CD14-positive monocyte (primary cell): Measurements from ENCODE around the gene MACROH2A2. TPM values are rescaled to one million over a fixed set of nuclear protein-coding genes. Genes with fewer than 3 reads are reported as not detected.

Experiments used
- DNase-seq, 3 donors: peaks; one replicate each; pipeline ENCODE4 v3.0.0-alpha.2; 2011 to 2022
- H2AFZ ChIP-seq: 2 replicates; pipeline ENCODE4 v1.6.0; 2012; ENCODE audit warnings: mild to moderate bottlenecking, low read depth, low read length, inconsistent platforms; ENCODE audit not compliant: insufficient read depth, poor library complexity, severe bottlenecking
- H3K27ac ChIP-seq, 2 donors: 1 replicate in 1 of 2; 2 replicates in 1 of 2; pipeline ENCODE4 v1.5.1; 2012 to 2013; ENCODE audit warnings: low read length in 2 of 2, control low read depth in 1 of 2, inconsistent platforms in 1 of 2, low read depth in 1 of 2, mild to moderate bottlenecking in 1 of 2
- H3K27me3 ChIP-seq, 2 donors: one replicate each; pipeline versions ENCODE4 v1.6.0 to v1.6.1; 2011 to 2013; ENCODE audit warnings: low read length in 2 of 2; ENCODE audit not compliant: control insufficient read depth in 2 of 2, insufficient read depth in 2 of 2
- H3K36me3 ChIP-seq, 2 donors: replicated peaks in 1 of 2; 1 replicate in 1 of 2; 2 replicates in 1 of 2; pipeline versions ENCODE4 v1.5.1 to v1.6.1; 2012 to 2013; ENCODE audit warnings: low read length in 2 of 2, control low read depth in 1 of 2, inconsistent platforms in 1 of 2, mild to moderate bottlenecking in 1 of 2; ENCODE audit not compliant: insufficient read depth in 2 of 2, control insufficient read depth in 1 of 2
- H3K4me1 ChIP-seq, 2 donors: 1 replicate in 1 of 2; 2 replicates in 1 of 2; pipeline versions ENCODE4 v1.5.1 to v1.6.1; 2012 to 2013; ENCODE audit warnings: low read length in 2 of 2, control low read depth in 1 of 2, inconsistent platforms in 1 of 2, mild to moderate bottlenecking in 1 of 2, moderate library complexity in 1 of 2; ENCODE audit not compliant: insufficient read depth in 2 of 2, control insufficient read depth in 1 of 2
- H3K4me2 ChIP-seq: replicated peaks from 2 replicates; pipeline ENCODE3; 2012; ENCODE audit warnings: low read length, moderate library complexity, mild to moderate bottlenecking; ENCODE audit not compliant: poor library complexity, severe bottlenecking; ENCODE audit errors: extremely low read depth
- H3K4me3 ChIP-seq, 3 experiments: fragments of 200-600 bp in 1 of 3; sonication (generic) in 1 of 3; replicated peaks in 1 of 3; 1 replicate in 2 of 3; 2 replicates in 1 of 3; pipeline ENCODE4 v1.5.1; 2011 to 2013; ENCODE audit warnings: low read length in 3 of 3, mild to moderate bottlenecking in 3 of 3, control low read depth in 2 of 3, low read depth in 2 of 3, inconsistent platforms in 1 of 3, moderate library complexity in 1 of 3
- H3K79me2 ChIP-seq: 2 replicates; pipeline ENCODE4 v1.6.0; 2012; ENCODE audit warnings: mild to moderate bottlenecking, control low read depth, inconsistent platforms, low read length, moderate library complexity; ENCODE audit not compliant: insufficient read depth
- H3K9ac ChIP-seq: 2 replicates; pipeline ENCODE4 v1.6.0; 2017; ENCODE audit warnings: low read length, mild to moderate bottlenecking; ENCODE audit not compliant: insufficient read depth, poor library complexity, severe bottlenecking
- H3K9me3 ChIP-seq, 2 donors: replicated peaks in 1 of 2; 1 replicate in 1 of 2; 2 replicates in 1 of 2; pipeline versions ENCODE4 v1.5.1 to v1.6.1; 2012 to 2013; ENCODE audit warnings: low read length in 2 of 2, control low read depth in 1 of 2; ENCODE audit not compliant: control insufficient read depth in 1 of 2, insufficient read depth in 1 of 2
- H4K20me1 ChIP-seq: 2 replicates; pipeline ENCODE4 v1.6.0; 2012; ENCODE audit warnings: mild to moderate bottlenecking, low read length, control low read depth, moderate library complexity; ENCODE audit not compliant: insufficient read depth
- H3K27ac Mint-ChIP-seq, 7 donors: one replicate each; pipeline ENCODE4 v1.8.0; 2020; ENCODE audit warnings: mild to moderate bottlenecking in 7 of 7, mixed read lengths in 7 of 7, moderate library complexity in 6 of 7, inconsistent platforms in 2 of 7
- H3K27me3 Mint-ChIP-seq, 3 donors: one replicate each; pipeline ENCODE4 v1.8.0; 2021 to 2022; ENCODE audit warnings: low read depth in 3 of 3, mild to moderate bottlenecking in 3 of 3, mixed read lengths in 3 of 3, moderate library complexity in 3 of 3, inconsistent platforms in 1 of 3
- H3K36me3 Mint-ChIP-seq, 2 donors: one replicate each; pipeline ENCODE4 v1.8.0; 2020; ENCODE audit warnings: mixed read lengths in 2 of 2, inconsistent platforms in 1 of 2, mild to moderate bottlenecking in 1 of 2
- H3K4me1 Mint-ChIP-seq: one replicate; pipeline ENCODE4 v1.8.0; 2020; ENCODE audit warnings: mild to moderate bottlenecking, mixed read lengths
- H3K4me3 Mint-ChIP-seq, 2 donors: one replicate each; pipeline ENCODE4 v1.8.0; 2020; ENCODE audit warnings: mild to moderate bottlenecking in 2 of 2, mixed read lengths in 2 of 2, moderate library complexity in 1 of 2
- H3K9me3 Mint-ChIP-seq, 7 donors: one replicate each; pipeline ENCODE4 v1.8.0; 2020 to 2022; ENCODE audit warnings: mixed read lengths in 7 of 7, mild to moderate bottlenecking in 6 of 7, moderate library complexity in 6 of 7, inconsistent platforms in 2 of 7
- WGBS: methylation state at CpG from one replicate; pipeline ENCODE4 v1.1.5; 2013; ENCODE audit warnings: missing lambda C conversion rate; ENCODE audit not compliant: insufficient coverage; 5-methylcytosine and 5-hydroxymethylcytosine counted together
- intact Hi-C, 2 donors: fragments of 100-400 bp; cut with micrococcal nuclease; formaldehyde crosslinking; loops; one replicate each; pipeline versions ENCODE4 v1.15.0 to v1.15.1; 2023
- polyA plus RNA-seq, 3 donors: library from polyadenylated mRNA; depleted of rRNA in 1 of 3; unstranded in 2 of 3; stranded (reverse) in 1 of 3; fragments of 300-500 nt in 2 of 3; fragments of >200 nt in 1 of 3; fragmentation: Illumina TruSeq in 2 of 3; gene quantifications; 1 replicate in 2 of 3; 2 replicates in 1 of 3; pipeline ENCODE4 v1.2.3, GENCODE V29; 2012 to 2021
- TF ChIP-seq, protein P1 (sequence below): fragments of 200-600 bp; IDR thresholded peaks from one replicate; pipeline ENCODE4 v1.8.0; 2022; ENCODE audit warnings: antibody characterized with exemption, mild to moderate bottlenecking

MACROH2A2 gene
- polyA plus RNA-seq, 3 donors: 1.0 to 1.9 (median 1.7) TPM

DNA sequence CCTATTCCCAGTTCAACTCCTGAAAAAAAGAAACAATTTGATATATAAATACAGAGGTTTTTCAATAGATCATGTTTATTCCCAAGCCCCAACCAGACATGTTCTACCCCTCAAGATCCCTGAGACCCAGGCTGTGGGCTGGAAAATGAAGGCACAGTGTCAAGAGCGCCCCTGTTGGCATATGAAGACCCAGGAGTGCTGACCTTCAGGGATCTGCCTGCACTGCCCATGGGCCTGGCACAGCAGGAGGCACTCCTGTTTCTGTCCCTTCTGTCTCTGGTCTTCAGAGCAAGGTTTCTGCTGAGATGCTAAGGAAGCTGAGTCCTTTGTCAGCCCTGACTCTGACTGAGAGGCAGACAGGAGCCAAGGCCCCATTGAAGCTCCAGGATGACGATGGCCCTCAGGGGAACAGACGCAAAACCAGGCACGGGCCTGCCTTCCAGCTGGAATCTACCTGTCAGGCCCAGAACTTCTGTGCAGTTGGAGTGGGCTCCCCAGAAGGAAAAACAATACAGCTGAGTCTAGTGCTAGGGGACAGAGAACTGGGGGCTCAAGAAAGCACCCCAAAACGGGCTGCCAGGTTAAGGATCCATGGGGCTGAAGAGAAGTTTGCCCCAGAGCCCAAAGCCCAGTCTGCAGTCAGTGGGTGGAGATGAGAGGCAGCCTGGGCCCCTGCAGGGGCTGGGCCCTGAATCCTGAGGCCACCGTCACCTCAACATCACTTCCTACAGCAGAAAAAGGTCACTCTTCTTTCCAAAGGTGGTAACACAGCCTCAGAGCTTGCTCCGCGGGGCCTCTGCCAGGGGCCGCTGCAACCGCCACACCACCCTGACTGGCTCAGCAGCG, 86.7 kb downstream of the MACROH2A2 start:
- no peak overlapping the region for H3K4me3 Mint-ChIP-seq
- peaks cover 3 to 20% of the 10 kb centered on the region in 2 donors for H3K36me3 ChIP-seq

DNA sequence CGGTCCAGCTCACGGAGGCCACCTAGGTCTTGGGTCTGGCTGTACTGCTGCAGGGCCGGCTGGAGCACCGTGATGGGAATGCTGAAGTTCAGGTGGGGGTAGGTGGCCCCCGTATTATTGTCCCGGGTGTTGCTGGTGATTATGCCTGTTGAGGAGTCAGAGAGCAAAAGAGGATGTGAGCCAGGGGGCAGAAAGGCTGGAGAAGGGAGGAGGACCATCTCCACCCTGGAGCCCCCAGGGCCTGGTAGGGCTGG, 87.3 kb downstream of the MACROH2A2 start:
- TF ChIP-seq, protein P1, sequence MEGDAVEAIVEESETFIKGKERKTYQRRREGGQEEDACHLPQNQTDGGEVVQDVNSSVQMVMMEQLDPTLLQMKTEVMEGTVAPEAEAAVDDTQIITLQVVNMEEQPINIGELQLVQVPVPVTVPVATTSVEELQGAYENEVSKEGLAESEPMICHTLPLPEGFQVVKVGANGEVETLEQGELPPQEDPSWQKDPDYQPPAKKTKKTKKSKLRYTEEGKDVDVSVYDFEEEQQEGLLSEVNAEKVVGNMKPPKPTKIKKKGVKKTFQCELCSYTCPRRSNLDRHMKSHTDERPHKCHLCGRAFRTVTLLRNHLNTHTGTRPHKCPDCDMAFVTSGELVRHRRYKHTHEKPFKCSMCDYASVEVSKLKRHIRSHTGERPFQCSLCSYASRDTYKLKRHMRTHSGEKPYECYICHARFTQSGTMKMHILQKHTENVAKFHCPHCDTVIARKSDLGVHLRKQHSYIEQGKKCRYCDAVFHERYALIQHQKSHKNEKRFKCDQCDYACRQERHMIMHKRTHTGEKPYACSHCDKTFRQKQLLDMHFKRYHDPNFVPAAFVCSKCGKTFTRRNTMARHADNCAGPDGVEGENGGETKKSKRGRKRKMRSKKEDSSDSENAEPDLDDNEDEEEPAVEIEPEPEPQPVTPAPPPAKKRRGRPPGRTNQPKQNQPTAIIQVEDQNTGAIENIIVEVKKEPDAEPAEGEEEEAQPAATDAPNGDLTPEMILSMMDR: no peak

More for the DNA sequence above, 86.7 kb downstream of the MACROH2A2 start:
- H2AFZ ChIP-seq: no peak overlapping the region
- peaks cover 2% of the 10 kb centered on the region for H3K4me1 Mint-ChIP-seq
- peaks cover 9% of the 10 kb centered on the region for H4K20me1 ChIP-seq
- intact Hi-C loops: no loop called here
- 100% methylated on average over 10 of the region's 11 CpGs for WGBS
- peaks cover 0 to 3% (median 3%) of the 10 kb centered on the region in 3 donors for H3K27me3 Mint-ChIP-seq
- no peaks in the 10 kb centered on the region for H3K27me3 ChIP-seq
- H3K9ac ChIP-seq: no peak overlapping the region
- H3K36me3 Mint-ChIP-seq: peaks cover 26 to 40% of the 10 kb centered on the region in 2 donors
- H3K4me3 ChIP-seq: no peak overlapping the region
- H3K9me3 Mint-ChIP-seq: no peaks in the 10 kb centered on the region
- TF ChIP-seq, protein P1: no peak
- no peak overlapping the region for H3K27ac ChIP-seq
- no peaks in the 10 kb centered on the region for H3K4me1 ChIP-seq
- no peak overlapping the region for H3K4me2 ChIP-seq
- no peak for DNase-seq
- H3K79me2 ChIP-seq: peaks cover 5% of the 10 kb centered on the region
- no peaks in the 10 kb centered on the region for H3K9me3 ChIP-seq
- no peak overlapping the region for H3K27ac Mint-ChIP-seq

More for the DNA sequence above, 87.3 kb downstream of the MACROH2A2 start:
- Mint-ChIP-seq H3K27ac (no peak overlapping the region), H3K27me3 (peaks cover 0 to 3% (median 3%) of the 10 kb centered on the region in 3 donors), H3K9me3 (no peaks in the 10 kb centered on the region), H3K4me3 (no peak overlapping the region), H3K36me3 (peaks cover 26 to 41% of the 10 kb centered on the region in 2 donors), H3K4me1 (peaks cover 8% of the 10 kb centered on the region)
- Histone ChIP-seq H3K9me3 (no peaks in the 10 kb centered on the region), H3K9ac (no peak overlapping the region), H3K4me1 (peaks cover 3 to 5% of the 10 kb centered on the region in 2 donors), H2AFZ (no peak overlapping the region), H3K27ac (no peak overlapping the region), H3K36me3 (peaks cover 3 to 20% of the 10 kb centered on the region in 2 donors), H3K79me2 (peaks cover 10% of the 10 kb centered on the region), H3K27me3 (no peaks in the 10 kb centered on the region), H3K4me3 (no peak overlapping the region), H4K20me1 (peaks cover 15% of the 10 kb centered on the region), H3K4me2 (no peak overlapping the region)
- DNase-seq: no peak
- intact Hi-C loops: loop anchor here in 1 of 2 donors (10.0 kb wide), 1 partner anchor 265 kb away; the partner anchor contains the start of gene EIF4EBP2
- WGBS: 96% methylated on average over 6 of the region's 6 CpGs
